ENCODE measurements around the gene RHBDF2. TPM values are rescaled to one million over a fixed set of nuclear protein-coding genes. Genes with fewer than 3 reads are reported as not detected.

RHBDF2 gene
- total and polyA plus RNA-seq, 8 donors = 7.5 to 61.7 (median 11.0) TPM

DNA sequence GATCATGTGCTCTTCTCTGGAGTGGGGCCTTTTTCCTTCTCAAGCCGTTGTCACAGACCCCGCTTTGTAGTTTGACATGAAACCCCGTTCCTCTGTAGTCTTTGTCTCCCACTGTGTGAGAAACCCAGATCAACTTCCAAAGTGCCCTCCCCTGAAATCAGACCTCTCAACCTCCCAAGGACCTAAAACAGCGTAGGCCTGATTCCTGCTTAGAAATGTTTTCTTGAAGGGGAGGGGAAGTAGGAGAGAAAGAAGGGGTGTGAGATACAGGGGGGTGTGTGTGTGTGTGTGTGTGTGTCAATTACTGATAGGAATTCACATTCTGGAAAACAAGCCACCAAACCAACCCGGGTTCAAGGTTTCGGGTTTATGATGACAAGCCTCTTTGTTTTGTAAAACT lies 49.7 kb downstream of the RHBDF2 start:
- DNase-seq = no peak
- no peak for ATAC-seq
- TF ChIP-seq, protein P1, sequence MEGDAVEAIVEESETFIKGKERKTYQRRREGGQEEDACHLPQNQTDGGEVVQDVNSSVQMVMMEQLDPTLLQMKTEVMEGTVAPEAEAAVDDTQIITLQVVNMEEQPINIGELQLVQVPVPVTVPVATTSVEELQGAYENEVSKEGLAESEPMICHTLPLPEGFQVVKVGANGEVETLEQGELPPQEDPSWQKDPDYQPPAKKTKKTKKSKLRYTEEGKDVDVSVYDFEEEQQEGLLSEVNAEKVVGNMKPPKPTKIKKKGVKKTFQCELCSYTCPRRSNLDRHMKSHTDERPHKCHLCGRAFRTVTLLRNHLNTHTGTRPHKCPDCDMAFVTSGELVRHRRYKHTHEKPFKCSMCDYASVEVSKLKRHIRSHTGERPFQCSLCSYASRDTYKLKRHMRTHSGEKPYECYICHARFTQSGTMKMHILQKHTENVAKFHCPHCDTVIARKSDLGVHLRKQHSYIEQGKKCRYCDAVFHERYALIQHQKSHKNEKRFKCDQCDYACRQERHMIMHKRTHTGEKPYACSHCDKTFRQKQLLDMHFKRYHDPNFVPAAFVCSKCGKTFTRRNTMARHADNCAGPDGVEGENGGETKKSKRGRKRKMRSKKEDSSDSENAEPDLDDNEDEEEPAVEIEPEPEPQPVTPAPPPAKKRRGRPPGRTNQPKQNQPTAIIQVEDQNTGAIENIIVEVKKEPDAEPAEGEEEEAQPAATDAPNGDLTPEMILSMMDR (IDR thresholded peaks at IDR 0.05) = no peak
- H3K27me3 ChIP-seq = no peaks in the 10 kb centered on the region
- H3K27ac ChIP-seq = no peak overlapping the region
- H3K4me1 ChIP-seq = peaks cover 16 to 32% of the 10 kb centered on the region in 2 donors
- H3K9me3 ChIP-seq = no peaks in the 10 kb centered on the region
- H3K4me3 ChIP-seq = peak overlapping the region in 1 of 2 donors; percentile 97
- no peaks in the 10 kb centered on the region for H3K36me3 ChIP-seq
- intact Hi-C loops (cut with DNase I) = no loop called here

DNA sequence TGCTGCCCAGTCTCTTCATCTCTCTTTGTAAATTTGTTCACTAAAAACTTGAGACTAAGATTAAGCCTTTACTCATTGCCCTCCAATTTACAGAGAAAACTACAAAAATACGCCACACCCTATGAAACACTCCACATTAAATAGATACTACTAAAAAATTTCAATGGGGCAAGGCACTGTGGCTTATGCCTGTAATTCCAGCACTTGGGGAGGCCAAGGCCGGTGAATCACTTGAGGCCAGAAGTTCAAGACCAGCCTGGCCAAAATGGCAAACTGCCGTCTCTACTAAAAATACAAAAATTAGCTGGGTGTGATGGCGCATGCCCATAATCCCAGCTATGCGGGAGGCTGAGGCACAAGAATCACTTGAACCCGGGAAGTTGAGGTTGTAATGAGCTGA lies 52.1 kb downstream of the RHBDF2 start:
- Histone ChIP-seq H3K36me3 (no peaks in the 10 kb centered on the region), H3K27ac (no peak overlapping the region), H3K4me1 (peaks cover 16 to 47% of the 10 kb centered on the region in 2 donors), H3K4me3 (no peak overlapping the region), H3K27me3 (no peaks in the 10 kb centered on the region), H3K9me3 (no peaks in the 10 kb centered on the region)
- ATAC-seq = no peak
- TF ChIP-seq, protein P1 (IDR thresholded peaks at IDR 0.05) = no peak
- DNase-seq = no peak
- intact Hi-C loops (cut with DNase I) = no loop called here

DNA sequence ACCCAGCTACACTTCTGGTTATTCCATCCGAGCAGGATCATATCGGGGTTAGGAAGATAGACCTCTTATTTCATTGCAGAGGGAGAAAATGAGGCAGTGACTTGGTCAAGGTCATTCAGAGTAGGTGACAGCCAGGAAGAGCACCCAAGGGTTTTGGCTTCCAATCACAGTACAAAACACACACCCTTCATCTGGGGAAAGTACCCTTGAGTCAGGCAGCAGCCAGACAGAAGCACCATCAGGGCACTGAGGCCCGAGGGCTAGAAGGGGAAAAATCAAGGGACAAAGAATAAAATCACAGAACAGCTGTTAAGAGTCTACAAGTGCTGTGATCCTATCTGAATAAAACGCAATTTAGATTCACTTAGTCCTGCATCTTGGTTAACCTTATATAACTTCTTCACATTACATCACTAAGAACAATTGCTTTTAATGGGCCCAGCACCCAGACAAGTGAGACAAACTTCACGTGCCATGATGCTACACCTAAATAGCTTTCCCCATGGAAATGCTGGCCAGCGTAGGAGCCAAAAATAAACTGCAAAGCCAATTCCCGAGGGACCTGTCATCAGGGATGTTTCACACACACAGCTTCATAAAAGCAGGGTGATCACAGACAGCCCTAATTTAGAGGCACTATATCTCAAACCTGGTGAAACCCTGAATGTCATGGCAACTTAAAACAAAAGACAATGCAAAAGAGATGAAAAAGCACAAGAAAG lies 53.1 kb downstream of the RHBDF2 start:
- TF ChIP-seq, protein P1 (IDR thresholded peaks at IDR 0.05) = no peak
- ATAC-seq (no peak), DNase-seq (no peak)
- H3K27me3 ChIP-seq = no peaks in the 10 kb centered on the region
- no peak overlapping the region for H3K4me3 ChIP-seq
- intact Hi-C loops (cut with DNase I) = no loop called here
- H3K4me1 ChIP-seq = peaks cover 16 to 47% of the 10 kb centered on the region in 2 donors
- no peaks in the 10 kb centered on the region for H3K36me3 ChIP-seq
- H3K27ac ChIP-seq = no peak overlapping the region
- H3K9me3 ChIP-seq = no peaks in the 10 kb centered on the region

DNA sequence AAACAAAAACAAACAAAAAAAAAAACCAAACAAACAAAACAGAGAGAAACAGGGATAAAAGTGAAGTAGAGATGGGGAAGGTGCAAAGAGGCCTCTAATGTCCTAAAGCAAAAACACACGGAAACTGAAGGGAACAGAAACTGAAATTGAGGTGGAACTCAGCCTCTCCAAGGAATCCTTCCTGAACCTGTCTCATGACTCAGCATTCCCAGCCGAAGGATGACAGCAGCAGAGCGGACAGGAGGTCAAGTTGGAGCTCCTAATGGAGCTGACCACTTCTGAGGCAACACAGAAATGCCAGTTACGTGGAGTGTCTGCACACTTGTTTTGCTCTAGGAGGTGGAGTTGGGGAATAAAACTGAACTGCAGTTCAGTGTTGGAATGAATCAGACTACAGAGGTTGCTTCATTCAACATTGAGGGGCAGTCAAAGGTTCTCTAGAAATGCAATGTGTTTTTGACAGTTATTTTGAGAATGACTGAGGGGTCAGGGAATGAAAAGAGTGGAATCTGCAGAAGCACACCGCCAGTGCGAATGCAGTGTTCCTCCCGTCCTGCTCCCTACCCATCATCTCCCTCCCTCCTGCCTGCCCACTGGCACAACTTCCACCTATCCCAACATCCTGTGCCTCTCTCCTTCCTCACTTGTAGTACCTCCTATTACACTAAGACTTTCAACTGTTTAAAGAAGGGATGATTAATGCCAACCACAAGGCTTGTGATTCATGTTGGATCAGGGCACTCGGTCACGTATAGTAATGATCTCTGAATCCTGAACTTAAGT lies 54.6 kb downstream of the RHBDF2 start:
- Histone ChIP-seq H3K9me3 (no peaks in the 10 kb centered on the region), H3K36me3 (no peaks in the 10 kb centered on the region), H3K4me3 (no peak overlapping the region), H3K4me1 (peaks cover 10 to 50% of the 10 kb centered on the region in 2 donors), H3K27ac (peak overlapping the region in 1 of 2 donors; percentile 41), H3K27me3 (no peaks in the 10 kb centered on the region)
- ATAC-seq = peak; percentile 86
- intact Hi-C loops (cut with DNase I) = no loop called here
- peak in 1 of 4 donors; percentile 61 for DNase-seq
- TF ChIP-seq, protein P1 (IDR thresholded peaks at IDR 0.05) = no peak
